Neural progenitor cell (in vitro differentiated cells): ENCODE data around the gene TTC4. TPM values are rescaled to one million over a fixed set of nuclear protein-coding genes. Genes with fewer than 3 reads are reported as not detected.
A peak's percentile ranks its signal among the peaks of the same experiment; 100 is the strongest.

Experiments used
- DNase-seq: peaks from one replicate; pipeline ENCODE4 v3.0.0-alpha.2; 2016; ENCODE audit warnings: low spot score
- H2AFZ ChIP-seq: fragments of 200-600 bp; sonication (generic); replicated peaks from 2 replicates; pipeline ENCODE4 v1.6.1; 2016; ENCODE audit warnings: antibody characterized with exemption
- H3F3A ChIP-seq: fragments of 200-600 bp; sonication (generic); 2 replicates; pipeline ENCODE4 v1.6.1; 2016; ENCODE audit warnings: antibody characterized with exemption, low read depth
- H3K27ac ChIP-seq: fragments of 200-600 bp; sonication (generic); 2 replicates; pipeline ENCODE4 v1.5.1; 2016; ENCODE audit warnings: mild to moderate bottlenecking
- H3K27me3 ChIP-seq: fragments of 200-600 bp; sonication (generic); 2 replicates; pipeline ENCODE4 v1.6.1; 2016; ENCODE audit warnings: mild to moderate bottlenecking, moderate library complexity
- H3K36me3 ChIP-seq: fragments of 200-600 bp; sonication (generic); 2 replicates; pipeline ENCODE4 v1.5.1; 2016
- H3K4me1 ChIP-seq: fragments of 200-600 bp; sonication (generic); 2 replicates; pipeline ENCODE4 v1.6.1; 2016; ENCODE audit warnings: mixed run types
- H3K4me2 ChIP-seq: fragments of 200-600 bp; sonication (generic); 2 replicates; pipeline ENCODE4 v1.6.1; 2016
- H3K4me3 ChIP-seq: fragments of 200-600 bp; sonication (generic); 2 replicates; pipeline ENCODE4 v1.5.1; 2016
- H3K79me2 ChIP-seq: fragments of 200-600 bp; sonication (generic); 2 replicates; pipeline ENCODE4 v1.6.1; 2016; ENCODE audit warnings: low read depth
- H3K9ac ChIP-seq: fragments of 200-600 bp; sonication (generic); 2 replicates; pipeline ENCODE4 v1.6.1; 2016
- H3K9me3 ChIP-seq: fragments of 200-600 bp; sonication (generic); 2 replicates; pipeline ENCODE4 v1.5.1; 2016; ENCODE audit warnings: low read depth
- H4K20me1 ChIP-seq: fragments of 200-600 bp; sonication (generic); 2 replicates; pipeline ENCODE4 v1.6.1; 2016; ENCODE audit warnings: low read depth
- H3K27ac Mint-ChIP-seq: 3 replicates; pipeline ENCODE4 v1.8.0; 2021; ENCODE audit warnings: mixed read lengths
- H3K27me3 Mint-ChIP-seq: 2 replicates; pipeline ENCODE4 v1.8.0; 2022; ENCODE audit warnings: low read depth, mild to moderate bottlenecking, inconsistent platforms, moderate library complexity, mixed read lengths; ENCODE audit not compliant: insufficient read depth
- H3K36me3 Mint-ChIP-seq: 3 replicates; pipeline ENCODE4 v1.8.0; 2021; ENCODE audit warnings: mixed read lengths
- H3K4me1 Mint-ChIP-seq: 3 replicates; pipeline ENCODE4 v1.8.0; 2021; ENCODE audit warnings: mixed read lengths
- H3K4me3 Mint-ChIP-seq: 3 replicates; pipeline ENCODE4 v1.8.0; 2021; ENCODE audit warnings: mild to moderate bottlenecking, moderate library complexity, mixed read lengths
- H3K9me3 Mint-ChIP-seq: 3 replicates; pipeline ENCODE4 v1.8.0; 2020; ENCODE audit warnings: mixed read lengths
- CTCF ChIP-seq: fragments of 200-600 bp; sonication (generic); IDR thresholded peaks from 2 replicates; pipeline ENCODE4 v1.5.1; 2017; ENCODE audit warnings: antibody characterized with exemption, mild to moderate bottlenecking
- EZH2 ChIP-seq: fragments of 200-600 bp; sonication (generic); IDR thresholded peaks from 2 replicates; pipeline ENCODE4 v1.6.1; 2017; ENCODE audit warnings: antibody characterized with exemption, mild to moderate bottlenecking, moderate library complexity
- EZH2phosphoT487 ChIP-seq: fragments of 200-600 bp; sonication (generic); IDR thresholded peaks from 2 replicates; pipeline ENCODE4 v1.6.1; 2017; ENCODE audit warnings: antibody characterized with exemption
- total RNA-seq: library from RNA; depleted of rRNA; stranded (reverse); fragments of >200 nt; gene quantifications from 2 replicates; pipeline ENCODE4 v1.2.3, GENCODE V29; 2015; ENCODE audit warnings: low replicate concordance

The TTC4 gene
- total RNA-seq, 1 donor from 2014 or later: 37.5 TPM

GRCh38 chr1:54679706-54680105 lies 36.0 kb upstream of the TTC4 start:
- H3K4me3 Mint-ChIP-seq: no peak overlapping the region
- no peak overlapping the region for H3K27ac ChIP-seq

GRCh38 chr1:54680387-54680786 lies 35.3 kb upstream of the TTC4 start:
- H3K27me3 Mint-ChIP-seq: peaks cover 6% of the 10 kb centered on the region
- Histone ChIP-seq H3K27ac (no peak overlapping the region), H2AFZ (no peak overlapping the region), H4K20me1 (no peaks in the 10 kb centered on the region), H3F3A (no peaks in the 10 kb centered on the region), H3K9ac (no peak overlapping the region), H3K4me2 (no peak overlapping the region), H3K4me1 (peaks cover 4% of the 10 kb centered on the region), H3K79me2 (no peaks in the 10 kb centered on the region), H3K9me3 (no peaks in the 10 kb centered on the region), H3K27me3 (no peaks in the 10 kb centered on the region), H3K36me3 (no peaks in the 10 kb centered on the region), H3K4me3 (no peak overlapping the region)
- H3K4me3 Mint-ChIP-seq: no peak overlapping the region
- H3K27ac Mint-ChIP-seq: peak overlapping the region; percentile 60
- H3K36me3 Mint-ChIP-seq: no peaks in the 10 kb centered on the region
- TF ChIP-seq EZH2phosphoT487: no peak
- no peak for TF ChIP-seq EZH2
- TF ChIP-seq CTCF: no peak
- no peaks in the 10 kb centered on the region for H3K9me3 Mint-ChIP-seq
- DNase-seq: no peak
- H3K4me1 Mint-ChIP-seq: peaks cover 18% of the 10 kb centered on the region

More at GRCh38 chr1:54679706-54680105, 36.0 kb upstream of the TTC4 start:
- no peaks in the 10 kb centered on the region for H3K79me2 ChIP-seq
- TF ChIP-seq EZH2 (no peak), CTCF (no peak), EZH2phosphoT487 (no peak)
- H3K4me3 ChIP-seq: no peak overlapping the region
- DNase-seq: no peak
- no peaks in the 10 kb centered on the region for H3K9me3 ChIP-seq
- no peaks in the 10 kb centered on the region for H3K9me3 Mint-ChIP-seq
- H2AFZ ChIP-seq: no peak overlapping the region
- no peak overlapping the region for H3K9ac ChIP-seq
- no peak overlapping the region for H3K27ac Mint-ChIP-seq
- peaks cover 18% of the 10 kb centered on the region for H3K4me1 Mint-ChIP-seq
- H3K36me3 Mint-ChIP-seq: no peaks in the 10 kb centered on the region
- H3K4me1 ChIP-seq: peaks cover 4% of the 10 kb centered on the region
- no peaks in the 10 kb centered on the region for H4K20me1 ChIP-seq
- peaks cover 6% of the 10 kb centered on the region for H3K27me3 Mint-ChIP-seq
- H3K4me2 ChIP-seq: no peak overlapping the region
- H3K27me3 ChIP-seq: no peaks in the 10 kb centered on the region
- no peaks in the 10 kb centered on the region for H3K36me3 ChIP-seq
- H3F3A ChIP-seq: no peaks in the 10 kb centered on the region

- TF ChIP-seq CTCF (no peak), EZH2phosphoT487 (no peak), EZH2 (no peak)
- H3F3A ChIP-seq: no peaks in the 10 kb centered on the region
- no peak overlapping the region for H3K27ac ChIP-seq
- H3K9ac ChIP-seq: no peak overlapping the region
- H3K4me2 ChIP-seq: no peak overlapping the region
- peaks cover 6% of the 10 kb centered on the region for H3K27me3 Mint-ChIP-seq
- peaks cover 4% of the 10 kb centered on the region for H3K4me1 ChIP-seq
- H3K79me2 ChIP-seq: no peaks in the 10 kb centered on the region
- no peaks in the 10 kb centered on the region for H3K36me3 Mint-ChIP-seq
- no peaks in the 10 kb centered on the region for H4K20me1 ChIP-seq
- H2AFZ ChIP-seq: no peak overlapping the region
- H3K36me3 ChIP-seq: no peaks in the 10 kb centered on the region
- no peaks in the 10 kb centered on the region for H3K27me3 ChIP-seq
- H3K9me3 Mint-ChIP-seq: no peaks in the 10 kb centered on the region
- no peak overlapping the region for H3K4me3 ChIP-seq
- peak overlapping the region; percentile 46 for H3K27ac Mint-ChIP-seq
- H3K4me1 Mint-ChIP-seq: peaks cover 18% of the 10 kb centered on the region
- H3K9me3 ChIP-seq: no peaks in the 10 kb centered on the region
- DNase-seq: peak; percentile 31
- no peak overlapping the region for H3K4me3 Mint-ChIP-seq
Measured at GRCh38 chr1:54681358-54681757, 34.3 kb upstream of the TTC4 start.
